HFF-Myc (cell line): ENCODE measurements around the gene CHST11.

Experiments used
- DNase-seq: peaks from one replicate; pipeline ENCODE4 v3.0.0-alpha.2; 2011; ENCODE audit warnings: low read depth; ENCODE audit errors: extremely low read depth
- H3K4me3 ChIP-seq: replicated peaks from 2 replicates; pipeline ENCODE4 v1.5.1; 2011; ENCODE audit warnings: low read depth, mild to moderate bottlenecking, control low read depth, low read length
- CTCF ChIP-seq: IDR thresholded peaks from 2 replicates; pipeline ENCODE4 v1.5.1; 2012; ENCODE audit warnings: mild to moderate bottlenecking, low read depth, low read length, control low read depth; ENCODE audit errors: missing control alignments

The CHST11 gene

GRCh38 chr12:104637604-104638003 lies 180.9 kb downstream of the CHST11 start:
- DNase-seq, result no peak
- H3K4me3 ChIP-seq, result no peak overlapping the region
- TF ChIP-seq CTCF, result no peak

- TF ChIP-seq CTCF, result no peak
Measured at GRCh38 chr12:104638218-104638850, 181.6 kb downstream of the CHST11 start.

GRCh38 chr12:104638851-104639240 lies 182.1 kb downstream of the CHST11 start:
- no peak overlapping the region for H3K4me3 ChIP-seq
- TF ChIP-seq CTCF, result no peak
- no peak for DNase-seq

More at GRCh38 chr12:104638218-104638850, 181.6 kb downstream of the CHST11 start:
- no peak overlapping the region for H3K4me3 ChIP-seq
- no peak for DNase-seq

- no peak for DNase-seq
- H3K4me3 ChIP-seq, result no peak overlapping the region
- no peak for TF ChIP-seq CTCF
Measured at GRCh38 chr12:104640956-104641355, 184.2 kb downstream of the CHST11 start.

GRCh38 chr12:104641862-104642261 lies 185.1 kb downstream of the CHST11 start:
- TF ChIP-seq CTCF, result no peak
- DNase-seq, result no peak

GRCh38 chr12:104643093-104643818 lies 186.5 kb downstream of the CHST11 start:
- TF ChIP-seq CTCF, result no peak

More at GRCh38 chr12:104641862-104642261, 185.1 kb downstream of the CHST11 start:
- no peak overlapping the region for H3K4me3 ChIP-seq

More at GRCh38 chr12:104643093-104643818, 186.5 kb downstream of the CHST11 start:
- H3K4me3 ChIP-seq, result no peak overlapping the region
- no peak for DNase-seq
